DMS114 treated with DMSO at 0.1 percent for 48 hours (cell line): Measurements from ENCODE around the gene CELA3A.
"Not testable (repeated sequence)": the region's sequence is repeated elsewhere in the genome, so short reads cannot be mapped to it uniquely, and the experiment has no call there.

Experiments
- DNase-seq: peaks from one replicate; lab custom pipeline; 2025; ENCODE audit not compliant: unreplicated experiment; lab: John Stamatoyannopoulos, UW

CELA3A gene

GRCh38 chr1:22014575-22015206 is 13.2 kb downstream of the CELA3A start:
- not testable (repeated sequence) for DNase-seq

- DNase-seq: no peak
These were observed 17.4 kb downstream of the CELA3A start for GRCh38 chr1:22018583-22019559.

- DNase-seq: no peak
These were observed 19.6 kb downstream of the CELA3A start for GRCh38 chr1:22021061-22021460.

- DNase-seq: peak; percentile 93
These were observed 23.3 kb downstream of the CELA3A start for GRCh38 chr1:22024485-22025367.

GRCh38 chr1:22025368-22026155 is 24.1 kb downstream of the CELA3A start:
- DNase-seq: peak; percentile 93

GRCh38 chr1:22026924-22027289 is 25.4 kb downstream of the CELA3A start:
- DNase-seq: no peak

GRCh38 chr1:22030057-22030456 is 28.6 kb downstream of the CELA3A start:
- DNase-seq: no peak

- no peak for DNase-seq
These were observed 29.0 kb downstream of the CELA3A start for GRCh38 chr1:22030473-22030872.

GRCh38 chr1:22031214-22031962 is 29.9 kb downstream of the CELA3A start:
- DNase-seq: no peak

- DNase-seq: not testable (repeated sequence)
These were observed 33.4 kb downstream of the CELA3A start for GRCh38 chr1:22034834-22035233.

- no peak for DNase-seq
These were observed 36.1 kb downstream of the CELA3A start for GRCh38 chr1:22037520-22037919.

GRCh38 chr1:22038036-22038435 is 36.6 kb downstream of the CELA3A start:
- DNase-seq: no peak

- no peak for DNase-seq
These were observed 38.3 kb downstream of the CELA3A start for GRCh38 chr1:22039594-22040285.

GRCh38 chr1:22040286-22040623 is 38.8 kb downstream of the CELA3A start:
- DNase-seq: no peak

- DNase-seq: no peak
These were observed 40.0 kb downstream of the CELA3A start for GRCh38 chr1:22041505-22041904.

- no peak for DNase-seq
These were observed 41.8 kb downstream of the CELA3A start for GRCh38 chr1:22043198-22043769.

GRCh38 chr1:22044690-22045420 is 43.4 kb downstream of the CELA3A start:
- no peak for DNase-seq

GRCh38 chr1:22045604-22046228 is 44.3 kb downstream of the CELA3A start:
- no peak for DNase-seq
